DOHH2 (cell line): ENCODE results near the gene MAST2.
"Not testable (repeated sequence)": the region's sequence is repeated elsewhere in the genome, so short reads cannot be mapped to it uniquely, and the experiment has no call there.

ENCODE experiments used
- H3F3A ChIP-seq: fragments of 200-600 bp; sonication (generic), shearing (Covaris generic); 2 replicates; pipeline ENCODE4 v1.6.0; 2016; ENCODE audit warnings: antibody characterized with exemption, mild to moderate bottlenecking; ENCODE audit not compliant: control insufficient read depth, insufficient read depth
- H3K27ac ChIP-seq: fragments of 200-600 bp; sonication (generic); 2 replicates; pipeline ENCODE4 v1.5.1; 2014; ENCODE audit warnings: low read depth, mild to moderate bottlenecking, low read length, moderate library complexity
- H3K27me3 ChIP-seq: fragments of 200-600 bp; sonication (generic); 2 replicates; pipeline ENCODE4 v1.6.1; 2014; ENCODE audit warnings: mild to moderate bottlenecking, low read length, mixed read lengths; ENCODE audit not compliant: control insufficient read depth
- H3K36me3 ChIP-seq: fragments of 200-600 bp; sonication (generic); 2 replicates; pipeline ENCODE4 v1.6.1; 2014; ENCODE audit warnings: mild to moderate bottlenecking, low read length, moderate library complexity, mixed read lengths; ENCODE audit not compliant: control insufficient read depth
- H3K4me1 ChIP-seq: fragments of 200-600 bp; sonication (generic); 2 replicates; pipeline ENCODE4 v1.6.1; 2014; ENCODE audit warnings: mild to moderate bottlenecking, low read length, mixed read lengths; ENCODE audit not compliant: control insufficient read depth
- H3K4me2 ChIP-seq: fragments of 200-600 bp; sonication (generic); 2 replicates; pipeline ENCODE4 v1.6.0; 2014; ENCODE audit warnings: mild to moderate bottlenecking, low read length, moderate library complexity
- H3K4me3 ChIP-seq: fragments of 200-600 bp; sonication (generic); 2 replicates; pipeline ENCODE4 v1.5.1; 2014; ENCODE audit warnings: mild to moderate bottlenecking, low read length, mixed read lengths
- H3K79me2 ChIP-seq: fragments of 200-600 bp; sonication (generic); 2 replicates; pipeline ENCODE4 v1.6.1; 2014; ENCODE audit warnings: mild to moderate bottlenecking, low read length, mixed read lengths; ENCODE audit not compliant: control insufficient read depth
- H3K9me2 ChIP-seq: fragments of 200-600 bp; sonication (generic); replicated peaks from 2 replicates; pipeline ENCODE4 v1.6.1; 2014; ENCODE audit warnings: mild to moderate bottlenecking, low read length, mixed read lengths; ENCODE audit not compliant: control insufficient read depth
- H3K9me3 ChIP-seq: fragments of 200-600 bp; sonication (generic); 2 replicates; pipeline ENCODE4 v1.6.1; 2014; ENCODE audit warnings: antibody characterized with exemption, low read length, mixed read lengths; ENCODE audit not compliant: control insufficient read depth, insufficient read depth
- H4K20me1 ChIP-seq: fragments of 200-600 bp; sonication (generic); 2 replicates; pipeline ENCODE4 v1.6.0; 2014; ENCODE audit warnings: low read depth, mild to moderate bottlenecking, antibody characterized with exemption, low read length, moderate library complexity; ENCODE audit not compliant: control insufficient read depth, insufficient read depth
- EZH2phosphoT487 ChIP-seq: fragments of 200-600 bp; sonication (generic); IDR thresholded peaks from 2 replicates; pipeline ENCODE4 v1.6.1; 2017; ENCODE audit warnings: borderline replicate concordance, mild to moderate bottlenecking, antibody characterized with exemption, low read length, moderate library complexity, mixed read lengths
- TF ChIP-seq, protein P1 (sequence below): fragments of 200-600 bp; sonication (generic); IDR thresholded peaks from one replicate; pipeline ENCODE4 v1.5.1; 2014; ENCODE audit warnings: antibody characterized with exemption, mild to moderate bottlenecking, low read depth, low read length; ENCODE audit not compliant: poor library complexity, severe bottlenecking

Gene MAST2

DNA sequence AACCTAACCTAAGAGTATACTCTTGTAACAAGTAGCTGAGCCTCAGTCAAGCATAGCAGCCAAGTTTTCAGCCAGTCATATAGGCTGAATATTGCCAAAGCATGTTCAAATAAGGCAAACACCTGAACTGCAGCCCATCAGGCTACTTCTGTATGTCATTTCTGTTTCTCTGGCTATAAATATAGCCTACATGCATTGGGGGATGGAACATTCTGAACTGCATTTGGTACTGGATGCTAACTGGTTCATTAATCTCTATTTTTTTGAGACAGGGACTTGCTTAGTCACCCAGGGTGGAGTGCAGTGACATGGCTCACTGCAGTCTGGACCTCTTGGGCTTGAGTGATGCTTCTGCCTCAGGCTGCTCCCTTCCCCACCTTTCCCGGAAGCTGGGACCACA lies 37.3 kb downstream of the MAST2 start:
- peak overlapping the region; percentile 51 for H3K4me3 ChIP-seq
- H3K36me3 ChIP-seq: peaks cover 41% of the 10 kb centered on the region
- peaks cover 81% of the 10 kb centered on the region for H3K4me1 ChIP-seq
- H4K20me1 ChIP-seq: no peaks in the 10 kb centered on the region
- H3K27ac ChIP-seq: peak overlapping the region; percentile 97
- peak overlapping the region; percentile 92 for H3K4me2 ChIP-seq
- H3K9me2 ChIP-seq: no peaks in the 10 kb centered on the region
- H3K27me3 ChIP-seq: no peaks in the 10 kb centered on the region
- H3K79me2 ChIP-seq: peaks cover 83% of the 10 kb centered on the region
- TF ChIP-seq, protein P1, sequence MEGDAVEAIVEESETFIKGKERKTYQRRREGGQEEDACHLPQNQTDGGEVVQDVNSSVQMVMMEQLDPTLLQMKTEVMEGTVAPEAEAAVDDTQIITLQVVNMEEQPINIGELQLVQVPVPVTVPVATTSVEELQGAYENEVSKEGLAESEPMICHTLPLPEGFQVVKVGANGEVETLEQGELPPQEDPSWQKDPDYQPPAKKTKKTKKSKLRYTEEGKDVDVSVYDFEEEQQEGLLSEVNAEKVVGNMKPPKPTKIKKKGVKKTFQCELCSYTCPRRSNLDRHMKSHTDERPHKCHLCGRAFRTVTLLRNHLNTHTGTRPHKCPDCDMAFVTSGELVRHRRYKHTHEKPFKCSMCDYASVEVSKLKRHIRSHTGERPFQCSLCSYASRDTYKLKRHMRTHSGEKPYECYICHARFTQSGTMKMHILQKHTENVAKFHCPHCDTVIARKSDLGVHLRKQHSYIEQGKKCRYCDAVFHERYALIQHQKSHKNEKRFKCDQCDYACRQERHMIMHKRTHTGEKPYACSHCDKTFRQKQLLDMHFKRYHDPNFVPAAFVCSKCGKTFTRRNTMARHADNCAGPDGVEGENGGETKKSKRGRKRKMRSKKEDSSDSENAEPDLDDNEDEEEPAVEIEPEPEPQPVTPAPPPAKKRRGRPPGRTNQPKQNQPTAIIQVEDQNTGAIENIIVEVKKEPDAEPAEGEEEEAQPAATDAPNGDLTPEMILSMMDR: no peak
- no peak for TF ChIP-seq EZH2phosphoT487
- peaks cover 66% of the 10 kb centered on the region for H3F3A ChIP-seq
- no peaks in the 10 kb centered on the region for H3K9me3 ChIP-seq

- H4K20me1 ChIP-seq: no peaks in the 10 kb centered on the region
- H3K27ac ChIP-seq: peak overlapping the region; percentile 97
- peaks cover 45% of the 10 kb centered on the region for H3F3A ChIP-seq
- no peaks in the 10 kb centered on the region for H3K27me3 ChIP-seq
- no peaks in the 10 kb centered on the region for H3K9me3 ChIP-seq
- no peaks in the 10 kb centered on the region for H3K9me2 ChIP-seq
- peak overlapping the region; percentile 92 for H3K4me2 ChIP-seq
- peaks cover 89% of the 10 kb centered on the region for H3K79me2 ChIP-seq
- TF ChIP-seq, protein P1: no peak
- no peak for TF ChIP-seq EZH2phosphoT487
- peaks cover 62% of the 10 kb centered on the region for H3K4me1 ChIP-seq
- peak overlapping the region; percentile 54 for H3K4me3 ChIP-seq
- peaks cover 38% of the 10 kb centered on the region for H3K36me3 ChIP-seq
These were observed 39.4 kb downstream of the MAST2 start for GRCh38 chr1:45842786-45843185.

- peaks cover 42% of the 10 kb centered on the region for H3F3A ChIP-seq
- H3K36me3 ChIP-seq: peaks cover 43% of the 10 kb centered on the region
- no peaks in the 10 kb centered on the region for H3K9me2 ChIP-seq
- peaks cover 89% of the 10 kb centered on the region for H3K79me2 ChIP-seq
- peak overlapping the region; percentile 97 for H3K27ac ChIP-seq
- peak overlapping the region; percentile 92 for H3K4me2 ChIP-seq
- peaks cover 55% of the 10 kb centered on the region for H3K4me1 ChIP-seq
- H3K9me3 ChIP-seq: peaks cover 2% of the 10 kb centered on the region; the same call in 1 of the 2 replicates
- TF ChIP-seq EZH2phosphoT487: no peak
- TF ChIP-seq, protein P1: peak; percentile 51
- H4K20me1 ChIP-seq: no peaks in the 10 kb centered on the region
- H3K4me3 ChIP-seq: peak overlapping the region; percentile 54
- no peaks in the 10 kb centered on the region for H3K27me3 ChIP-seq
These were observed 40.1 kb downstream of the MAST2 start for GRCh38 chr1:45843474-45843905.

- not testable (repeated sequence) for H3K9me3 ChIP-seq, H3K4me3 ChIP-seq, H3K9me2 ChIP-seq, H3K27ac ChIP-seq, H4K20me1 ChIP-seq, H3K27me3 ChIP-seq
- Histone ChIP-seq H3K4me2 (peak overlapping the region; percentile 92; the same call in 1 of the 2 replicates), H3K4me1 (peaks cover 50% of the 10 kb centered on the region), H3K79me2 (peaks cover 89% of the 10 kb centered on the region), H3F3A (peaks cover 37% of the 10 kb centered on the region), H3K36me3 (peaks cover 43% of the 10 kb centered on the region)
- TF ChIP-seq, protein P1: peak; percentile 3
These were observed 40.6 kb downstream of the MAST2 start for GRCh38 chr1:45844000-45844399.
